AG04450 (cell line): ENCODE measurements around the gene SCMH1. TPM values are rescaled to one million over a fixed set of nuclear protein-coding genes. Genes with fewer than 3 reads are reported as not detected.

Experiments
- CTCF ChIA-PET: fragments of 300-600, 350-600 bp; formaldehyde crosslinking; extraction: SDS; loops from one replicate; lab custom pipeline; 2022; ENCODE audit warnings: antibody characterized with exemption, inconsistent platforms; lab: Charles Lee
- POLR2A ChIA-PET: fragments of 350-600 bp; formaldehyde crosslinking; extraction: SDS; loops from one replicate; lab custom pipeline; 2021; ENCODE audit warnings: antibody characterized with exemption, inconsistent platforms; lab: Yijun Ruan, JAX
- DNase-seq: peaks from one replicate; pipeline ENCODE4 v3.0.0-alpha.2; 2011; ENCODE audit warnings: low read depth, low spot score
- H3K27ac ChIP-seq: one replicate; pipeline ENCODE4 v1.5.1; 2012; ENCODE audit warnings: low read depth, low read length, control low read depth
- H3K27me3 ChIP-seq: one replicate; pipeline ENCODE4 v1.6.0; 2012; ENCODE audit warnings: low read length; ENCODE audit not compliant: control insufficient read depth, insufficient read depth
- H3K4me3 ChIP-seq: 2 replicates; pipeline ENCODE4 v1.5.1; 2011; ENCODE audit warnings: mild to moderate bottlenecking, low read depth, low read length, control low read depth
- H3K9me3 ChIP-seq: 2 replicates; pipeline ENCODE4 v1.5.1; 2012; ENCODE audit warnings: low read length; ENCODE audit not compliant: control insufficient read depth, insufficient read depth
- CTCF ChIP-seq: IDR thresholded peaks from 2 replicates; pipeline ENCODE4 v1.5.1; 2011; ENCODE audit warnings: low read depth, low read length, control low read depth, inconsistent platforms
- polyA plus RNA-seq: library from polyadenylated mRNA; depleted of rRNA; stranded (reverse); fragments of >200 nt; gene quantifications from 2 replicates; pipeline ENCODE4 v1.2.3, GENCODE V29; 2011

Gene SCMH1
- polyA plus RNA-seq, 1 experiment: 32.1 TPM

- DNase-seq: no peak
- H3K4me3 ChIP-seq: no peak overlapping the region
- POLR2A ChIA-PET: no interaction called here
- CTCF ChIA-PET: no interaction called here
- H3K27me3 ChIP-seq: no peaks in the 10 kb centered on the region
- no peak overlapping the region for H3K27ac ChIP-seq
- no peak for TF ChIP-seq CTCF
- no peaks in the 10 kb centered on the region for H3K9me3 ChIP-seq
Observed at GRCh38 chr1:40998668-40999067, 243.4 kb downstream of the SCMH1 start.

- DNase-seq: no peak
- ChIA-PET POLR2A (no interaction called here), CTCF (interaction anchor here (1.7 kb wide), 1 partner anchor 147 kb away, joined by 4 read pairs; no protein-coding TSS in a partner anchor)
- TF ChIP-seq CTCF: no peak
- no peak overlapping the region for H3K27ac ChIP-seq
- no peaks in the 10 kb centered on the region for H3K9me3 ChIP-seq
- no peaks in the 10 kb centered on the region for H3K27me3 ChIP-seq
- no peak overlapping the region for H3K4me3 ChIP-seq
Observed at GRCh38 chr1:40997096-40997495, 245.0 kb downstream of the SCMH1 start.

GRCh38 chr1:40989066-40989465 is 253.0 kb downstream of the SCMH1 start:
- Histone ChIP-seq H3K9me3 (no peaks in the 10 kb centered on the region), H3K27me3 (no peaks in the 10 kb centered on the region), H3K4me3 (no peak overlapping the region), H3K27ac (no peak overlapping the region)
- no peak for TF ChIP-seq CTCF
- ChIA-PET CTCF (no interaction called here), POLR2A (no interaction called here)
- no peak for DNase-seq

GRCh38 chr1:40988280-40988679 is 253.8 kb downstream of the SCMH1 start:
- POLR2A ChIA-PET: no interaction called here
- no peak for DNase-seq
- no peak for TF ChIP-seq CTCF
- Histone ChIP-seq H3K9me3 (no peaks in the 10 kb centered on the region), H3K4me3 (no peak overlapping the region), H3K27me3 (no peaks in the 10 kb centered on the region), H3K27ac (no peak overlapping the region)
- CTCF ChIA-PET: no interaction called here

- Histone ChIP-seq H3K27ac (no peak overlapping the region), H3K9me3 (no peaks in the 10 kb centered on the region), H3K27me3 (no peaks in the 10 kb centered on the region), H3K4me3 (no peak overlapping the region)
- no peak for DNase-seq
- CTCF ChIA-PET: interaction anchor here (1.3 kb wide), 1 partner anchor 16 kb away, joined by 3 read pairs; no protein-coding TSS in a partner anchor
- no peak for TF ChIP-seq CTCF
- POLR2A ChIA-PET: no interaction called here
Observed at GRCh38 chr1:40987439-40988276, 254.4 kb downstream of the SCMH1 start.
